Measurements from ENCODE around the gene NDEL1.
A peak's percentile ranks its signal among the peaks of the same experiment; 100 is the strongest.

Gene NDEL1

GRCh38 chr17:8476741-8477140 lies 41.1 kb downstream of the NDEL1 start:
- DNase-seq (ENCODE audit: low spot score) = no peak

GRCh38 chr17:8477171-8477570 lies 41.5 kb downstream of the NDEL1 start:
- no peak for DNase-seq (ENCODE audit: low spot score)
- Histone ChIP-seq H3K27ac (no peak overlapping the region), H3K4me3 (no peak overlapping the region)
- no peak for TF ChIP-seq CTCF (IDR thresholded peaks at IDR 0.05)

More at GRCh38 chr17:8476741-8477140, 41.1 kb downstream of the NDEL1 start:
- Histone ChIP-seq H3K27ac (no peak overlapping the region), H3K4me3 (no peak overlapping the region)
- no peak for TF ChIP-seq CTCF (IDR thresholded peaks at IDR 0.05)

- Histone ChIP-seq H3K27ac (peak overlapping the region in 1 of 2 donors; percentile 24), H3K4me3 (no peak overlapping the region)
- DNase-seq (ENCODE audit: low spot score) = no peak
- no peak for TF ChIP-seq CTCF (IDR thresholded peaks at IDR 0.05)
These were observed 42.2 kb downstream of the NDEL1 start for GRCh38 chr17:8477715-8478441.

GRCh38 chr17:8479431-8479947 lies 43.8 kb downstream of the NDEL1 start:
- no peak for DNase-seq (ENCODE audit: low spot score)
- Histone ChIP-seq H3K27ac (peak overlapping the region in 1 of 2 donors; percentile 73), H3K4me3 (no peak overlapping the region)
- TF ChIP-seq CTCF (IDR thresholded peaks at IDR 0.05) = no peak

- no peak for TF ChIP-seq CTCF (IDR thresholded peaks at IDR 0.05)
- H3K4me3 ChIP-seq = no peak overlapping the region
- peak overlapping the region in 1 of 2 donors; percentile 73 for H3K27ac ChIP-seq
- no peak for DNase-seq (ENCODE audit: low spot score)
These were observed 44.6 kb downstream of the NDEL1 start for GRCh38 chr17:8480011-8480976.

GRCh38 chr17:8481089-8481488 lies 45.4 kb downstream of the NDEL1 start:
- Histone ChIP-seq H3K27ac (peak overlapping the region in 1 of 2 donors; percentile 46), H3K4me3 (no peak overlapping the region)
- DNase-seq (ENCODE audit: low spot score) = no peak
- no peak for TF ChIP-seq CTCF (IDR thresholded peaks at IDR 0.05)
